HG03060 (cell line): ENCODE results near the gene EPN1.

Experiments used
- ATAC-seq: cut with Tn5 transposase; IDR thresholded peaks from one replicate; pipeline ENCODE4 v1.9.1; 2021; ENCODE audit warnings: low read depth, moderate number of reproducible peaks; ENCODE audit not compliant: unreplicated experiment

EPN1 gene

DNA sequence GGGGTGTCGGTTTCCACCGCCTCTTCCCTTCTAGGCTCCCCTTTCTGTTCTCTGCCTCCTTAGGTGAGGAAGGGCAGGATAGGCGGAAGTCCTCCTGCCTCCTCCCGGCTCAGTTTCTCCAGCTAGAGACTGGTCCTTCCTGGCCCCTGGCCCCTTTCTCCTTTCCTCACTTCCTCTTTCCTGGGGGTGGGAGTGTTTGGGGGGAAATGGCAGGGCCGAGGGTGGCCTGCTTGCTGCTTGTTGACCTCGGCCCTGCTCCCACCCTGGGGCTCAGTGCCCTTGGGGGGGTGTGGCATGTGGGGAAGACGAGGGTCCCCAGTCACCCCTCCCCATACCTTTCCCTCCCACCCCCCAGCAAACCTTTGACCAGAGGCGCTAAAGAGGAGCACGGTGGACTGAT is 15.2 kb upstream of the EPN1 start:
- ATAC-seq = no peak

DNA sequence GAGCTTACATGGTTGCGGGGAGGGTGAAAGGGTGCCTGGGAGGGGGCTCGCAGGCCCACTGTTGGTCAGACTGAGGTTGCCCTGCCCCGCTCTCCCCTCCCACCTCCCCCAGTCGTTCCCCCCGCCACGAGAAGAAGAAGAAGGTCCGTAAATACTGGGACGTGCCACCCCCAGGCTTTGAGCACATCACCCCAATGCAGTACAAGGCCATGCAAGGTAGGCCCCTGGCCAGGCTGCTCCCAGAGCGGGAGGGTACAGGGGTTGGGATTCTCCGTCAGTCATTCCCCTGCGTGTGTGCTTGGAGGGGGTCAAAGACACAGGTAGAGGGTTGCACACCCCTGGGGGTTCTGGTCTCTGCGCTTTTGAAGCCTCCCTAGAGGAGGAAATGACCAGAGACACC is 14.6 kb upstream of the EPN1 start:
- ATAC-seq = no peak

DNA sequence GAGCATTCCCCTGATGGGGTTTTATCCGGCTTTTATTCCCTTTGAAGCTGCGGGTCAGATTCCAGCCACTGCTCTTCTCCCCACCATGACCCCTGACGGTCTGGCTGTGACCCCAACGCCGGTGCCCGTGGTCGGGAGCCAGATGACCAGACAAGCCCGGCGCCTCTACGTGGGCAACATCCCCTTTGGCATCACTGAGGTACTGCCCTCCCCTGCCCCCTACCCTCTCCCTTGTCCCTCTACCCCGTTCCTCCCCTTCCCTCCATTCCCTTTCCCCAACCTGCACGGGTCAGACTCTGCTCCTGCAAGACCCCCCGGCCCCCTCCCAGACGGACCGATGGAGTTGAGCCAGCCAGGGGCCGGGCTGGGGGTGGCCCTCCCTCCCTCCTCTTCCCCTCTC is 14.0 kb upstream of the EPN1 start:
- no peak for ATAC-seq

DNA sequence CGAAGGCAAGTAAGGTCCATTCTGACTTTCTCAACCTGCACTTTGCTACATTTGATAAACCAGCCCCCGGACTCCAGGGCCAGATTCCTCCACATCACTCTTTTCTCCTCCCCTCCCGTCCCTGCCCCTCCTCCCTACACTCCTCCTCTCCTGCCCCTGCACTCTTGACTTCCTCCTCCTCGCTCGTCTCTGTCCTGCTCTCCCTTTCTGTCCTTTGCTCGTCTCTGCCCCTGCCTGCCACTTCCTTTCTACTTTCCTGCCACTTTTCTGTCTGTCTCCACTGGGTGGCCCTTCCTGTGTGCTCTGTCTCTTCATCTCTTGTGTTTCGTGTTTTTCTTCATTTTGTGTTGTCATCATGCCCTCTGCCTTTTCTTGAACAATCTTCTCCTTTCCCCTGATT is 13.2 kb upstream of the EPN1 start:
- no peak for ATAC-seq

DNA sequence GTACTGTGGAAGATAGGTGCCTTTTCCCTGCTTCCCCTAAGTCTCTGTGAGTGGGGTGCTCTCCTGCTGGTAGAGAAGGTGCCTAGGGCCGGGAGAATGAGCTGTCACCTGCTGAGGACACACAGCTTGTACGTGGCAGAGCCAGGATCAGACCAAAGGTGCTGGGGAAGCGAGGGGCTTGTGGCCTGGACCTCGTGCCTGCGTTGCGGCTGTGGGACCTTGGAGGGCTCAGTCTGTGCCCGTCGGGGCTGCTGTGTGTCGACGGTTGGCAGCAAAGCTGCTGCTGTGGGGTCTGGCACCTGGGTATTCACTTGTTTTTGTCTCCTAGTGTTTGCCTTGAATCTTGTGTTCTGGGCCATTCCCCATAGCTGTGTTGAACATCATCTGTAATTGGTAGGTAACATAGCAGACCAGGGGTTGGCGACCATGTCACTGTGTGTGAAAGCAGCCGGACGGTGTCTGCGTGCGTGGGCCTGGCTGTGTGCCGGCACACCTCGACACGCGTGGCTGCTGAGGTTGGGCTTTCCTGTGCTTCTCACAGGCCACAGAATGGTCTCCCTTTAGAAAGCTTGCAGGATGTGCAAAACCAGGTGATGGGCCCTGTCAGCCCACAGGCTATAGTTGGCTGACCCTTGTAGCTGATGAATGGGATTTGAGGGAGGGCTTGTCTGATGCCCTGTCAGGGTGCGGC is 11.0 kb upstream of the EPN1 start:
- no peak for ATAC-seq

DNA sequence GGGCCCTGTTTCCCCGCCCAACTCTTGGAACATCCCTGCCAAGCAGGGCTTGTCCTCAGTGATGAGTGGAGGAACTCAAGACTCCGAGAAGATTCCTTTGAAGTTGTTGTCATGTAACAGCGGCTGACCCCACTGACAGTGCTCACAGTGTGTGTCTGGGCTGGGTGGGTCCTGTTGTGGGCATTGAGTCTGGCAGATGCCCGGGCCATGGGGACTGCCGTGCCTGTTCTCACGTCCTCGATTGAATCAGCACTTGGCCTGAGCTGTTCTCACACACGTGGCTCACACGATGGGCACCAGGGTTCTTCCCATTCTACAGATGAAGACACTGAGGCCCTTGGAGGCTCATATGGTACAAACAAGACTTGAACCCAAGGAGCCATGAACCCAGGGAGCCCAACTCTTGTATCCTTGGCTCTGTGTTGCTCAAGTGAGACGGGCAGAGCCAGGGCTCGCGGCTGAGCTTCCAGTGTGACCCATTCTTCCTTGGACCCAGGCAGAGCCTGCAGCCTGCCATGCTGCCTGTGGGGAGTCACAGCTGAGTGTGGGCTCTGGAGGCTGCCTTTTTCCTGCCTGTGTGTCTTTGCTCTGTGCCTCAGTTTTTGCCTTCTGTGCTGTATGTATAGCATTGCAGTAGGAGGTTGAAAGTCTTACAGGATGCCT is 8.6 kb upstream of the EPN1 start:
- no peak for ATAC-seq

DNA sequence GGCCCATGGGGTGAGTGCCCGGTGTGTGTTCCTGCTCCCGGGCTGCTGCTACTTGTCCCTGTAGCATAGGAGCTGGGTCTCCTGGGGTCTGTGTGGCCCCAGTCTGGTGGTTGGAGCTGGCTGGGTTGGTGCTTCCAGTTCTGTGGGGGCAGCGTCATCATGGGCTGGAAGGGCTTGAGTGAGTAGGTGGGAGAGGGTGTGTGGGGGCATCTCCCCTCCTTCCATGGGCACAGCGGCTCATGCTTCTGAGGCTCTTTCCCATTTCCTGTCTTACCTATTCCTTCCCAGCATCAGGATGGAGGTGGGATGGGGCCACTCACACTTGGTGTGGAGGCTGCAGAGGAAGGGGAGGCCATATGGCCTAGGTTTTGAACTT is 8.0 kb upstream of the EPN1 start:
- no peak for ATAC-seq

DNA sequence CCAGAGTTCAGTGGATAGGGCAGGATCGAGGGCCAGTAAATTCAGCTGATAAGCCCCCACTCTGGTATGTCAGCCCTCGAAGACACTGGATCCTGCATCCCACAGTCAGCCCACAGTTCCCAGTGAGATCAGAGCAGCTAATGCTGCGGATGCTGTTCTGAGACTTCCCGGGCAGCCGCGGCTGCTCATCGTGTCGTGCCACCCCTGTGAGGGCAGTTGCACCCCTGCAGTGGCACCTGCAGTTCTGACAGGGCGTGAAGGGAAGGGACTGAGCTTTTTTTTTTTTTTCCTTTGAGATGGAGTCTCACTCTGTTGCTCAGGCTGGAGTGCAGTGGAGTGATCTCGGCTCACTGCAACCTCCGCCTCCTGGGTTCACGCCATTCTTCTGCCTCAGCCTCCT is 7.5 kb upstream of the EPN1 start:
- no peak for ATAC-seq

DNA sequence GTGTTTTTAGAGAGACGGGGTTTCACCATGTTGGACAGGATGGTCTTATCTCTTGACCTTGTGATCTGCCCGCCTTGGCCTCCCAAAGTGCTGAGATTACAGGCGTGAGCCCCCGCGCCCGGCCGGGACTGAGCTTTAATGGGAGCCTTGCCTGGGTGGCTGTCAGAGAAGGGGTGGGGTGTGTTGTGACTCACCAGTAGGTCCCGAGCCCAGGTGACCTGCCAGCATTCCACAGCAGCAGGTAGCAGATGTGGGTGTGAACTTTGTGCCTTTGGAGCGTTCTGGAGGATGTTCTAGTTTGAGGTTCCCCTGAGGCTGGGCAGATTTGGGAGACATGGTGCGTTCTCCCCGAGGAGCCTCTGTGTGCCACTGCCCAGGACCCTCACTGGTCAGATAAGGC is 7.1 kb upstream of the EPN1 start:
- ATAC-seq = no peak

DNA sequence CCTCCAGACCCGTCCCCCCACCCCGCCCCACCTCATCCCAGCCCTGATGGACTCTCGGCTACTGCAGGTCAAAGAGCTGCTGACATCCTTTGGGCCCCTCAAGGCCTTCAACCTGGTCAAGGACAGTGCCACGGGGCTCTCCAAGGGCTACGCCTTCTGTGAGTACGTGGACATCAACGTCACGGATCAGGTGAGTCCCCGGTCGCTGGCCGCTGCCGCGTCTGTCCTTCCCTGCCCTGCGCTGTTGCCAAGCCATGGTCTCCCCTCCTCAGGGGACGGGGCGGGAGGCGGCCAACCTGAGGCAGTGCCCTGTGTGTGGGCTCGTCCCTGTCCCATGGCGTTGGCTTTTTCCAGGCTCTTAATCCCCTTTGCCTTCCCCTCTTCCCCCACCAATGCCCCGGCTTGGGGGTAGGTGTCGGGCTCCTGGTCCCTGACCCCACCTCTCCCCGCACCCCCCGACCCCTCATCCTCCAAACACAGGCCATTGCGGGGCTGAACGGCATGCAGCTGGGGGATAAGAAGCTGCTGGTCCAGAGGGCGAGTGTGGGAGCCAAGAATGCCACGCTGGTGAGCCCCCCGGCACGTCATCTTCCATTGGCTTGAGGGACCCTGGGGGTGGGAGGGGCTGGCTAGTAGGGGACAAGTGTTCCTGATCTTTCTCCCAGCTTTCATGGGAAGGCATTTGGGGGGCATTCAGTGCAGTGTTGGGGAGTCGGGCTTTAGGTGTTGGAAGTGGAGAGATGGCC is 6.2 kb upstream of the EPN1 start:
- ATAC-seq = no peak

DNA sequence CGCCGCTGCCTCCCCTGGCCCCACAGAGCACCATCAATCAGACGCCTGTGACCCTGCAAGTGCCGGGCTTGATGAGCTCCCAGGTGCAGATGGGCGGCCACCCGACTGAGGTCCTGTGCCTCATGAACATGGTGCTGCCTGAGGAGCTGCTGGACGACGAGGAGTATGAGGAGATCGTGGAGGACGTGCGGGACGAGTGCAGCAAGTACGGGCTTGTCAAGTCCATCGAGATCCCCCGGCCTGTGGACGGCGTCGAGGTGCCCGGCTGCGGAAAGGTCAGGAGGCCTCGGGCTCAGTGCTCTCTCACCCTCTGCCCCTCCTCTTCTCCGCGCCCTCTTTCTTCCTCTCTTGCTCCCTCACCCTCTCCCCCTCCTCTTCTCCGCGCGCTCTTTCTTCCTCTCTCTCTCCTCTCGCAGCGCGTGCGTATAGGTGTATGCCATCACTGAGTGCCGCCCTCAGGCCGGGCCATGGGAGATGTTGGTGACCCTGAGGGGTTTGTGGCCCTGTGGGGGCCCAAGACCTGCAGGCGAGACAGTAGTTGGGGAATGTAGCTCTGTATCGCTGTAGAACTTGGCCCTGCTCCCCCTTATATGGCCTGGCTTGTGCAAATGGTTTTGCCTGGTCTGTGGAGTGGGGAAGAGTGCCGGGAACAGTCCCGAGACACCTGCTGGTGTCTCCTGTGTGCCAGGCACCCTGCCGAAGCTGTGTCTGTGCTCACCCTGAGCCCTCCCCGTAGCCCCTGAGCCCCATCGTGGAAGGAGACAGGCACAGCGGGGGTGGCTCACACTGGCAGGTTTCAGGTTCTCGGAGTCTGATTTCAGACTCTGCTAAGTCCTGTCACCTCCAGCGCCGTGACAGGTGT is 5.4 kb upstream of the EPN1 start:
- no peak for ATAC-seq

DNA sequence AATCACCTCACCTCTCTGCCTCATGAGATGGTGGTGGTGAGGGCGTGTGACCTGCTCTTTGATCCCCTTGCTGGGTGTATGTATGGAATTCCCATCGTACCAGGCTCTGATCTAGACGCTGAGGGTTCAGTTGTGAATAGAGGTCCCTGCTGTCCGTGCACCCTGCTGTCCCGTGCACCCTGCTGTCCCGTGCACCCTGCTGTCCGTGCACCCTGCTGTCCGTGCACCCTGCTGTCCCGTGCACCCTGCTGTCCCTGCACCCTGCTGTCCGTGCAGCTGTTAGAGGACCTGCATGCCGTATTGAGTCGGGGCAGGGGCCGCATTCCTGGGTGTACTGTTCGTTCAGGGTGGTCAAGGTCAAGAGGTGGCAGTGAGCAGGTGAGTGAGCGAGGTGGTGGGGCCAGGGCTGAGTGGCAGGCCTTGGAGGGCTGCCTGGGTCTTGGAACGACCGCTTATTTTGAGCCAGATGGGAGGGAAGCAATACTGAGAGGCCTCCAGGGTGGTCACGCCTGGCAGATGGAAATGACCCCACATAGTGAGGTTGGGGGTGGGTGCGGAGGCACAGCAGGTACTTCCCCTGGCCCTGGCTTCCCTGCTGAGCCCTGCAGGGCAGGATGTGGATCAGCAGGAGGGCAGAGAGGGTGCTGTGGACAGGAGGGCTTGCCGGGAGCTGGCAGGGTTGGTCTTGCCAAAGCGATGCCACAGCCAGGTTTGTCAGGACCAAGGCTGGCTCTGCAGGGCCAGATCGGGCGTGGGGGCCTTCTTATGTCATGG is 4.6 kb upstream of the EPN1 start:
- no peak for ATAC-seq

DNA sequence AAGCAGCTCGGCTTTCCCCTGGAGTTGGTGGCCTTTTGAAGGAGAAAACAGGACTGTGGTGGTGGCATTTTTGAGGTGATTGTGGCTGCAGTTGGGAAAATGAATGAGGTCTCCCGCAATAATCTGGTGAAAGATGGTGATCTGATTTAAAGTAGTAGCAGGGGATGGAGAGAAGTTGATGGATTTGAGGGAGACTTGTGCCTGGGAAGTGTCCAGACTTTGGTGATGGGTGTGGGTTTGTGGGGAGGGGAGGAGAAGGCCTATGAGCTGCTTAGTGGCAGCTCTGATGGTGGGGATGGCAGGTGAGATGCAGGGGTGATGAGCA is 4.0 kb upstream of the EPN1 start:
- ATAC-seq = no peak

DNA sequence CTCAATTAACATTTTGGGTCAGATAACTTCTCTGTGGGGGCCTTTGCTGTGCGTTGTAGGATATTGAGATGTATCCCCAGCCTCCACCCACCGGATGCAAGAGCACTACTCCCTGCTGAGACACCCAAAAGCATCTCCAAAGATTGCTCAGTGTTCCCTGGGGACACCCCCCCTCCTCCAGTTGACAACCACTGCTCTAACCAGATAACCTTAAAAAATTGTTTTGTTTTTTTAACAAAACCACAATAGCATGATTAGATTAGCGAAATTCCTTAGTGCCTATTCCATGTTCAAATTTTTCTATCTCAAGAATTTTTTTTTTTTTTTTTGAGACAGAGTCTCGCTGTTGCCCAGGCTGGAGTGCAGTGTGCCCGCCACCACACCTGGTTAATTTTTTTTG is 2.6 kb upstream of the EPN1 start:
- ATAC-seq = no peak

DNA sequence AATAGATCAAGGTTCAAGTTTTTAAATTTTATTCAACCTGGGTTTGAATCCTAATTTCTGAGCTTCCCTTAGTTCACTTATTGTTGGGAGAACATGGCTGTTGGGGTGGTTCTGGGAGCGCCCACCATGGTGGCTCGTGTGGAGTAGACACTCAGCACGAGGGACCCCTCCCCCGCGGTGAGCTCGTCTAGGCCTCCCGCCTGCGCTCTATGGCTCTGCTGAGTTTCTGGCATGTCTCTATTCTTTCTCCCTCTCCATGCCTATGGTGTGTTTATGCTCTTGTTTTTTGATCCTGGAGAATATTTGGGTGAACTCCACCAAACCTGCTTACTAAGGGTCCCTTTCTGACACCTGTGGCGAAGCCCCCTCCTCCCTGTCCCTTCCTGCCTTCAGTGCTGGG is 1.6 kb upstream of the EPN1 start:
- ATAC-seq = no peak

DNA sequence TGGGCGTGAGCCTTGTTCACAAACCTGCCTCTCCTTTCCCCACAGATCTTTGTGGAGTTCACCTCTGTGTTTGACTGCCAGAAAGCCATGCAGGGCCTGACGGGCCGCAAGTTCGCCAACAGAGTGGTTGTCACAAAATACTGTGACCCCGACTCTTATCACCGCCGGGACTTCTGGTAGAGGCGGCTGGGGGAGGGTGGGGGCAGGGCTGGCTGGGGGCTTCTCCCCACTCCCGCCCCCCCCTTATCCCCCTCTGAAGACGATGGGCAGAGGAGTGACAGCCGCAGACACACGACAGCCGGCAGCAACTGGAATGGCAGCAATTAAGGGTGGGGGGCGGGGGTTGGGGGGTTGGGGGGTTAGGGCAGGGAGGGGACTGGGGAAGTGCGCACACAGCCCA is 1.1 kb upstream of the EPN1 start:
- ATAC-seq = no peak

DNA sequence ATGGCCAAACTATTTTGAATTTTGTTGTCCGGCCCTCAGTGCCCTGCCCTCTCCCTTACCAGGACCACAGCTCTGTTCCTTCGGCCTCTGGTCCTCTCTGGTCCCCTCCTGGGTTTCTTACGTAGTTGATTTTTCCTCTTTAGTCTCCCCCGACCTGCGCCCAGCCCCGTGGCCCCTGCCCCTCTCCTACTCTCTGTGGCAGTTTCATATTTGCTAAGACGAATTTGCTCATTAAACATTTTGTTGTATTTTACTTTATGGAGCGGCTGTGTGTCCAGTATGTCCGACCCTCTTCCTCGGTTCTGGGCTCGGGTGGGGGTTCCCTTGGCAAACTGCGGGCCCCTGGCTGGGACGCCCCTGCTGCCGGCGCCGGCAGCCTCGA is 576 bp upstream of the EPN1 start:
- no peak for ATAC-seq

DNA sequence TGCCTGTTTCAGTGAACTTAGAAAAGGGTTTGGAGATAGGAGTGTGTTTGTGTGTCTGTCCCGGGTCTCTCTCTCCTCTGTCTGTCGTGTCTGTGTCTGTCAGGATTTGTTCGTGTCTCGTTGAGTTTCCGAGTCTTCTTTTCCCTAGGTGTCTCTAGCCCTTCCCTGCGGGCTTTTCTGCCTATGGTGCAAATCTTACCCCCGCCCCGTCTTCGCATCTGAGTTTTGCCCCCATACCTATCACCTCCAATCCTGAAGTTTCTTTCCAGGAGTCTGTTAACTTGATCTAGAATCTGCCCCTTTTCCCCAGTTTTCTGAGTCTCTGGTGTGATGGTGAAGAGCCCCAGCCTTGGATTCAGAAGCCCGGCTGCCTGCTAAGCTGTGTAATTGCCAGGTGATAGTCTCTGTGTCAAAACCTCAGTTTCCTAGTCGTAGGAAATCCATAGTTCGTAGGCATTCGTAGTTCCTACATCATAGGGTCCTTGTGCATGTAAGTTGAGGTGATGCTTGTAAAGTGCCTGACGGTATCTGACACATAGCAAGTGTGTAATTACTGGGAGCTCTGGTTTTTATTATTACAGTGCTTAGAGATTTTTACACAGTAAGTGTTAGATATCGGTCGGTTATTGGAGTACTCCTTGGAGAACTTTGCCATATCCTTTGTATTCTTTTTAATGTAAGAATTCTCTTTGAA is 782 bp downstream of the EPN1 start:
- no peak for ATAC-seq

DNA sequence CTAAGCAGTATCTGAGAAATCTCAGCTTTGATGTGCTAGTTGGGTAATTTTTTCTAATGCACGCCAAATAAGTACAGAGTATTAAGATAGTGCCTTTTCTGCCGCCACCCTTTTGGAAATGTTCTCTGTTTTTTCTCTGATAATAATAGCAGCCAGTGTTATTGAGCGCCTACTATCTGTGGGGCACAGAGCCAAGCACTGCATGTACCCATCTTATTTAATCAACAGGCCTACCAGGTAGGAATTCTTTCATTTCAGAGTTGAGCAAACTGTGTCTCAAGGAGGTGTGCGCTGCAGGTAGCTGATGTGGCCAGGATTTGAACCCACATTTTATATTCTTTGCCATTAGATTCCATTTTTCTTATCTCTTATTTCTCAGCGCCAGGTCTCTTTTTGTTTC is 1.4 kb downstream of the EPN1 start:
- no peak for ATAC-seq
